Fibroblast of mammary gland (primary cell): Measurements from ENCODE around the gene PNMA5.
"Not testable (repeated sequence)": the region's sequence is repeated elsewhere in the genome, so short reads cannot be mapped to it uniquely, and the experiment has no call there.

Source experiments
- DNase-seq: peaks from one replicate; pipeline ENCODE4 v3.0.0-alpha.2; 2010; ENCODE audit warnings: low read depth
- H3K4me3 ChIP-seq: 2 replicates; pipeline ENCODE4 v1.5.1; 2011; ENCODE audit warnings: low read depth, mild to moderate bottlenecking, low read length, moderate library complexity; ENCODE audit not compliant: control insufficient read depth
- CTCF ChIP-seq: conservative IDR thresholded peaks from 2 replicates; pipeline ENCODE4 v1.5.1; 2011; ENCODE audit warnings: low read depth, low read length, inconsistent platforms; ENCODE audit not compliant: control insufficient read depth, insufficient read depth

Gene PNMA5

GRCh38 chrX:152988536-152989291, 5.2 kb downstream of the PNMA5 start:
- no peak for DNase-seq
- H3K4me3 ChIP-seq: no peak overlapping the region
- no peak for TF ChIP-seq CTCF

- no peak for TF ChIP-seq CTCF
- H3K4me3 ChIP-seq: no peak overlapping the region
- no peak for DNase-seq
Measured at GRCh38 chrX:152987801-152988200, 6.1 kb downstream of the PNMA5 start.

- DNase-seq, H3K4me3 ChIP-seq: not testable (repeated sequence)
Measured at GRCh38 chrX:152987156-152987555, 6.8 kb downstream of the PNMA5 start.

- not testable (repeated sequence) for DNase-seq, H3K4me3 ChIP-seq
Measured at GRCh38 chrX:152985383-152985782, 8.5 kb downstream of the PNMA5 start.

- H3K4me3 ChIP-seq: no peak overlapping the region
- DNase-seq: no peak
- no peak for TF ChIP-seq CTCF
Measured at GRCh38 chrX:152968193-152968592, 25.7 kb downstream of the PNMA5 start.

GRCh38 chrX:152960115-152960514, 33.8 kb downstream of the PNMA5 start:
- TF ChIP-seq CTCF: no peak
- no peak for DNase-seq

GRCh38 chrX:152959626-152960025, 34.3 kb downstream of the PNMA5 start:
- no peak for TF ChIP-seq CTCF
- H3K4me3 ChIP-seq: no peak overlapping the region
- no peak for DNase-seq

More at GRCh38 chrX:152960115-152960514, 33.8 kb downstream of the PNMA5 start:
- no peak overlapping the region for H3K4me3 ChIP-seq
